Activated naive CD4-positive, alpha-beta T cell treated with anti-CD3 and anti-CD28 coated beads, Interleukin-2, amount 10 ng/mL, durations not matched to agents 7 days and 5 days (primary cell): ENCODE measurements around the gene GNAI2.
"Not testable (repeated sequence)": the region's sequence is repeated elsewhere in the genome, so short reads cannot be mapped to it uniquely, and the experiment has no call there.

Experiments
- CTCF ChIA-PET: fragments of 350-600 bp; sonication (Branson Sonifier 250); formaldehyde crosslinking; loops from one replicate; lab custom pipeline; 2021; ENCODE audit warnings: antibody characterized with exemption; lab: Charles Lee
- DNase-seq: peaks from one replicate; pipeline ENCODE4 v3.0.0-alpha.2; 2020
- H3K27ac Mint-ChIP-seq: one replicate; pipeline ENCODE4 v1.8.0; 2021; ENCODE audit warnings: mild to moderate bottlenecking, moderate library complexity, mixed read lengths
- H3K27me3 Mint-ChIP-seq: one replicate; pipeline ENCODE4 v1.8.0; 2021; ENCODE audit warnings: mild to moderate bottlenecking, mixed read lengths
- H3K36me3 Mint-ChIP-seq: one replicate; pipeline ENCODE4 v1.8.0; 2021; ENCODE audit warnings: mixed read lengths
- H3K4me1 Mint-ChIP-seq: one replicate; pipeline ENCODE4 v1.8.0; 2021; ENCODE audit warnings: mixed read lengths
- H3K4me3 Mint-ChIP-seq: one replicate; pipeline ENCODE4 v1.8.0; 2021; ENCODE audit warnings: mild to moderate bottlenecking, moderate library complexity, mixed read lengths
- H3K9me3 Mint-ChIP-seq: one replicate; pipeline ENCODE4 v1.8.0; 2021; ENCODE audit warnings: mixed read lengths

Gene GNAI2

GRCh38 chr3:50222169-50222528 lies 13.9 kb upstream of the GNAI2 start:
- Mint-ChIP-seq H3K27ac (no peak overlapping the region), H3K4me3 (no peak overlapping the region), H3K9me3 (no peaks in the 10 kb centered on the region), H3K36me3 (no peaks in the 10 kb centered on the region), H3K4me1 (peaks cover 21% of the 10 kb centered on the region), H3K27me3 (peaks cover 30% of the 10 kb centered on the region)
- no peak for DNase-seq
- CTCF ChIA-PET = interaction anchor here (0.7 to 12.9 kb wide), 3 partner anchors 28 to 100 kb away, joined by 3 to 202 read pairs (median 4); partner anchors contain the start of gene GNAT1

DNA sequence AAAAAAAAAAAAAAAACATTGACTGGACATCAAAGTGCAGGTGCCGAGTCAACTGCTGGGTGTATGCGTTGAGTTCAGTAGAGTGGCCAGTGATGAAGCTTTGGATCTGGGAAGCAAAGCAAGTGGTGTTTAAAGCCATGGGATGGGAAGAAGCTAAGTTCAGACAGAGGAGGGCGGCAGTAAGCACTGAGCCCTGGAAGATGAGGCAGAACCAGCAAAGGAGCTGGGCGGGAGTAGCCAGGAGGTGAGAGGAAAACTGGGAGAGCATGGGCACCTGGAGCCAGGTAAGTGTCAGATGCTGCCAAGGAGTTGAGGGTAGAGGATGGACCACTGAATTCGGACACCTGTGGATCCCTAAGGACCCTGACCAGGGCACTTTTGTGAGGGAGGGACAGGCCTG lies 11.4 kb upstream of the GNAI2 start:
- no peak for DNase-seq
- H3K4me3 Mint-ChIP-seq = no peak overlapping the region
- H3K27me3 Mint-ChIP-seq = peaks cover 25% of the 10 kb centered on the region
- H3K4me1 Mint-ChIP-seq = peaks cover 41% of the 10 kb centered on the region
- H3K27ac Mint-ChIP-seq = no peak overlapping the region
- CTCF ChIA-PET = interaction anchor here (1.4 to 12.9 kb wide), 5 partner anchors 19 to 104 kb away, joined by 5 to 202 read pairs (median 23); partner anchors contain the start of gene GNAT1
- no peaks in the 10 kb centered on the region for H3K9me3 Mint-ChIP-seq
- H3K36me3 Mint-ChIP-seq = no peaks in the 10 kb centered on the region

DNA sequence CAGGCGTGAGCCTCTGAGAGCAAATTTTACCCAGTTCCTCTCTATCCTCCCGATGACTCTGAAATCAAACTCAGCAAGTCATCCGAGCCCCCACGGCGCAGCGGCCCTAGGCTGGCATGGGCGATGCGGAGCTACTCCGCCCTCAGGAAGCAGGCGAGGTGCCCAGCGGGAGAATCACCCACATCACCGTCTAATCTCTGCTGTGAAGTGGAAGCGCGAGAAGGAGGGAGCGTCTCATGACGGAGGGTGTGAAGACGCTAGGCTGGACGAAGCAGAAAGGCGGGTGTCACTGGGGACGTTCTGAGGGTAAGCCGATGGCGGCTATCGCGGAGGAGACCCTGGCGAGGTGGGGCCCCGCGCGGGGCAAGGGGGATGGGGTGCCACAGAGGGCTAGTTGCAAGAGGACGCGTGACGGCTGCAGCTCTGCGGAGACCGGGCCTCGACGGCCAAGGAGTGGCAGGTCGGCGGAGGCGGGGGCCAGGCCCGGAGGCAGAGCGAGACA lies 9.1 kb upstream of the GNAI2 start:
- H3K36me3 Mint-ChIP-seq = peaks cover 2% of the 10 kb centered on the region
- no peaks in the 10 kb centered on the region for H3K9me3 Mint-ChIP-seq
- H3K27me3 Mint-ChIP-seq = peaks cover 25% of the 10 kb centered on the region
- H3K4me1 Mint-ChIP-seq = peaks cover 42% of the 10 kb centered on the region
- CTCF ChIA-PET = interaction anchor here (0.7 to 12.9 kb wide), 15 partner anchors 9 to 106 kb away, joined by 3 to 202 read pairs (median 11); partner anchors contain the start of genes GNAI2, GNAT1, LSMEM2 and SEMA3B
- peak overlapping the region; percentile 90 for H3K4me3 Mint-ChIP-seq
- DNase-seq = no peak
- peak overlapping the region; percentile 87 for H3K27ac Mint-ChIP-seq

DNA sequence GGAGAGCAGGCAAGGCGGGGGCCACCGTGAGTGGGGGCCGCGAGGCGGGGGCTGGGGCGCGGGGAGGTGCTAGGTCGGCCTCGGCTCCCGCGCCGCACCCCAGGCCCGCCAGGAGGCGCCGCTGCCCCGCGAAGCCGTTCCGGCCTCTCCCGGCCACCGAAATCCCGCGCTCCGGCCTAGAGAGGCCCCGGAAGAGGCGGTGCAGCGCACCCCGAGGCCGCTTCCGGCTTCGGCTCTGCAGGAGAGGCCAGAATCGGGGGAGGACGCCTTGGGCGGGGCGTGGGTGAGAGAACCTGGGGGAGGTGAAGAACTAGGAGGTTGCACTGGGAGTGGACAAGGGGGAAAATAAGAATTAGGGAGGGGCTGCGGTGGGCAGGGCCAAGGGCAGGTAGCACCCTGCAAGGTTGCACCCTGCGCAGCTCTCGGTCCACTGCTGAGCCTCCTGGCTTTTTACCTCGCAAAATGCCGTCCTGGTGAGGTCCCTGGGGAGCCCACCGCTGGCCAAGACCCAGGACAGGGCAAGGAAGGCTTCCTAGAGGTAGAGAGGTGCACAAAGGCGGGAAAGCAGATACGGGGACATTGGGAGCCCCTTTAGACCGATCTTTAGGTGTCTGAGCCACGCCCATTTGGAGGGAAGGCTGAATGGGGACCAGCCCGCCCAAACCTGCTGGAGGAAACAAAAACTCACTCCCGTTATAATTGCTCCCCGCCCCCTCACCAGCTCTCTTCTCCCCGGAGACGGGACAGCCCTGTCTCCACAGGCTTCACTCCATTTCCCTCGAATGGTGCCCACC lies 8.4 kb upstream of the GNAI2 start:
- peaks cover 2% of the 10 kb centered on the region for H3K36me3 Mint-ChIP-seq
- peaks cover 25% of the 10 kb centered on the region for H3K27me3 Mint-ChIP-seq

GRCh38 chr3:50228184-50228763 lies 7.7 kb upstream of the GNAI2 start:
- not testable (repeated sequence) for DNase-seq, H3K36me3 Mint-ChIP-seq, H3K9me3 Mint-ChIP-seq
- H3K4me3 Mint-ChIP-seq = peak overlapping the region; percentile 90
- H3K27me3 Mint-ChIP-seq = peaks cover 28% of the 10 kb centered on the region
- peak overlapping the region; percentile 91 for H3K27ac Mint-ChIP-seq
- CTCF ChIA-PET = interaction anchor here (0.6 to 12.9 kb wide), 10 partner anchors 8 to 92 kb away, joined by 3 to 202 read pairs (median 20); partner anchors contain the start of genes GNAI2, GNAT1 and SEMA3B
- peaks cover 44% of the 10 kb centered on the region for H3K4me1 Mint-ChIP-seq

More for the DNA sequence above, 8.4 kb upstream of the GNAI2 start:
- DNase-seq = peak; percentile 94
- H3K9me3 Mint-ChIP-seq = no peaks in the 10 kb centered on the region
- peak overlapping the region; percentile 91 for H3K27ac Mint-ChIP-seq
- CTCF ChIA-PET = interaction anchor here (0.6 to 12.9 kb wide), 13 partner anchors 8 to 97 kb away, joined by 3 to 202 read pairs (median 9); partner anchors contain the start of genes GNAI2, GNAT1 and SEMA3B
- H3K4me1 Mint-ChIP-seq = peaks cover 42% of the 10 kb centered on the region
- H3K4me3 Mint-ChIP-seq = peak overlapping the region; percentile 90

- Mint-ChIP-seq H3K9me3 (no peaks in the 10 kb centered on the region), H3K36me3 (peaks cover 2% of the 10 kb centered on the region), H3K27ac (peak overlapping the region; percentile 1), H3K27me3 (peaks cover 21% of the 10 kb centered on the region), H3K4me3 (peak overlapping the region; percentile 24), H3K4me1 (peaks cover 50% of the 10 kb centered on the region)
- CTCF ChIA-PET = interaction anchor here (0.9 to 12.9 kb wide), 7 partner anchors 14 to 46 kb away, joined by 4 to 202 read pairs (median 24); partner anchors contain the start of genes GNAT1 and SEMA3B
- no peak for DNase-seq
Measured at GRCh38 chr3:50229490-50229889, 6.5 kb upstream of the GNAI2 start.

DNA sequence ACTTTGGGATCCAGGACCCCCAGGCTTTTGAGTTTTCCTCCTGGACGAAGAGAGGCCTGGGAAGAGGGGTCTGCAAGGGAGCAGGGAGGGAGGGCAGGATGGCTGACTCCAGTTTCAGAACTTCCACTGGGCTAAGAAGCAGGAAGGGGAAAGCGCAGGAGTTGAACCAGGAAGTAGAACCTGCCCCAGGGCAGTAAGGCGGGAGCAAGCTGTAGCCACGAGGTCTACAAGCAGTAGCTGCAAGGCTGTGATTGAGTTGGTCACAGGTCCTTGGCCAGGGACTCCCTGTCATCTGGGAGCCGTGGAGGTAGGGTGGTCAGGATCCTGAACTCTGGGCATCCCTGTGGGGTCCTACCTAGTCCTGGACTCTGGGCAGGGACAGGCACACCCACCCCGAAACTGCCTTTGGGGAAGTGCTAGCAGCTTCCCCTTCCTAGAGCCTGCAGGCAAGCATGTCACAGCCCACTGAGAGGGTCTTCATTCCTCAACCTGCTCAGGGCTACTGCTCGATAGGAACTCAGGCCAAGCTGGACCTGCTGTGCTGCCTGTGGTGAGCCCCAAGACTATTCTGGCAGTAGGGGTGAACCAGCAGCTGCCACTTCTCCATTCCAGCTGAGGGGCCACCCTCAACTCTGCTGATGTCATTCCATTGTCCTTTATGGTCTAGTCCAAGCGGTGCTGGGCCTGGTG lies 5.8 kb upstream of the GNAI2 start:
- peaks cover 52% of the 10 kb centered on the region for H3K4me1 Mint-ChIP-seq
- H3K4me3 Mint-ChIP-seq = no peak overlapping the region
- H3K27me3 Mint-ChIP-seq = peaks cover 13% of the 10 kb centered on the region
- no peak for DNase-seq
- no peaks in the 10 kb centered on the region for H3K9me3 Mint-ChIP-seq
- peaks cover 2% of the 10 kb centered on the region for H3K36me3 Mint-ChIP-seq
- H3K27ac Mint-ChIP-seq = no peak overlapping the region
- CTCF ChIA-PET = interaction anchor here (1.2 to 8.2 kb wide), 2 partner anchors 18 to 37 kb away, joined by 3 to 112 read pairs; no protein-coding TSS in a partner anchor

DNA sequence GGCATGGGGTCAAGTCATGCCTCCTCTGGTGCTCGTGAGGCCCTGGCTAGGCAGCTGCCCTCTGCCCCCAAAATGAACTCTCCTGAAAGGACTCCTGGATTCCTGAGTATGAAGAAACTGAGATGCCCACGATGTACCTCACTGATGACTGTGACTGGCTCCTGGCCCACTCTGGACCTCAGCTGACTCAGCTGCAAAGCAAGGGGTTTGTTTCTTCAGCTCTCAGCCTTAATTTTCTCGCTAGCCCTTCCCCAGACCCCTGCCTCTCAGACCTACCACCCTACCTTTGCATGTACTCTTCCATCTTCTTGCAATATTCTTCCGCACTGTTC lies 5.2 kb upstream of the GNAI2 start:
- H3K27me3 Mint-ChIP-seq = peaks cover 8% of the 10 kb centered on the region
- H3K36me3 Mint-ChIP-seq = peaks cover 2% of the 10 kb centered on the region
- CTCF ChIA-PET = interaction anchor here (1.2 to 8.2 kb wide), 2 partner anchors 18 to 37 kb away, joined by 3 to 112 read pairs; no protein-coding TSS in a partner anchor
- H3K9me3 Mint-ChIP-seq = no peaks in the 10 kb centered on the region
- peaks cover 54% of the 10 kb centered on the region for H3K4me1 Mint-ChIP-seq
- no peak for DNase-seq
- H3K4me3 Mint-ChIP-seq = no peak overlapping the region
- no peak overlapping the region for H3K27ac Mint-ChIP-seq

- H3K27ac Mint-ChIP-seq = no peak overlapping the region
- CTCF ChIA-PET = interaction anchor here (0.8 to 8.2 kb wide), 2 partner anchors 12 to 17 kb away, joined by 3 to 112 read pairs; no protein-coding TSS in a partner anchor
- peaks cover 50% of the 10 kb centered on the region for H3K4me1 Mint-ChIP-seq
- H3K9me3 Mint-ChIP-seq = no peaks in the 10 kb centered on the region
- H3K27me3 Mint-ChIP-seq = peaks cover 3% of the 10 kb centered on the region
- no peak for DNase-seq
- peaks cover 4% of the 10 kb centered on the region for H3K36me3 Mint-ChIP-seq
- no peak overlapping the region for H3K4me3 Mint-ChIP-seq
Measured at GRCh38 chr3:50231581-50231980, 4.4 kb upstream of the GNAI2 start.

GRCh38 chr3:50232303-50232702 lies 3.7 kb upstream of the GNAI2 start:
- Mint-ChIP-seq H3K27ac (no peak overlapping the region), H3K36me3 (peaks cover 10% of the 10 kb centered on the region), H3K4me3 (no peak overlapping the region), H3K27me3 (peaks cover 3% of the 10 kb centered on the region), H3K4me1 (peaks cover 45% of the 10 kb centered on the region), H3K9me3 (no peaks in the 10 kb centered on the region)
- no peak for DNase-seq
- CTCF ChIA-PET = interaction anchor here (0.8 to 2.0 kb wide), 2 partner anchors 11 to 24 kb away, joined by 3 to 7 read pairs; no protein-coding TSS in a partner anchor

DNA sequence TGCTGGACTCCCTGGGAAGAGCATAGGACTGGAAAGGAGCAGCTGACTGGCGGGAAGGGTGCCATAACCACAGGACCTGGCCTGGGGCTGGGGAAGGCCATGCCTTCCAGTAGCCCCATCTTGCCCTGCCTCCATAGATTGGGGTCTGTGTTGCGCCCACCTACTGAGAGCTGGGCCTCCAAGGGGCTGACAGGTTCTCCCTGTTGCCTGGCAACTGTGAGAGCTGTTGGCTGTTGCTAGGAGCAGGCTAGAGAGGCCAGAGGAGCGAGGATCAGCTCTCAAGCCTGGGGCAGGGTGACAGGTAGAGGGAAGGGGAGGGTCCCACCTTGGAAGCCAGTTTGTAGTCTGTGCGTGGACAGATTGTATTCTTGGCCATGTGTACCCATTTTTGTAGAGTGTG lies 2.8 kb upstream of the GNAI2 start:
- H3K9me3 Mint-ChIP-seq = no peaks in the 10 kb centered on the region
- CTCF ChIA-PET = interaction anchor here (1.6 to 6.3 kb wide), 3 partner anchors 10 to 23 kb away, joined by 6 to 50 read pairs (median 7); no protein-coding TSS in a partner anchor
- no peak for DNase-seq
- peaks cover 41% of the 10 kb centered on the region for H3K4me1 Mint-ChIP-seq
- H3K36me3 Mint-ChIP-seq = peaks cover 18% of the 10 kb centered on the region
- H3K27me3 Mint-ChIP-seq = peaks cover 3% of the 10 kb centered on the region
- no peak overlapping the region for H3K4me3 Mint-ChIP-seq
- peak overlapping the region; percentile 63 for H3K27ac Mint-ChIP-seq

- peaks cover 37% of the 10 kb centered on the region for H3K36me3 Mint-ChIP-seq
- H3K27me3 Mint-ChIP-seq = peaks cover 3% of the 10 kb centered on the region
- H3K9me3 Mint-ChIP-seq = no peaks in the 10 kb centered on the region
- no peak for DNase-seq
- CTCF ChIA-PET = interaction anchor here (1.9 to 6.3 kb wide), 2 partner anchors 9 to 10 kb away, joined by 9 to 50 read pairs; no protein-coding TSS in a partner anchor
- peak overlapping the region; percentile 98 for H3K4me3 Mint-ChIP-seq
- peak overlapping the region; percentile 98 for H3K27ac Mint-ChIP-seq
- peaks cover 58% of the 10 kb centered on the region for H3K4me1 Mint-ChIP-seq
Measured at GRCh38 chr3:50236484-50237132, 604 bp downstream of the GNAI2 start.

- H3K4me3 Mint-ChIP-seq = peak overlapping the region; percentile 98
- H3K27me3 Mint-ChIP-seq = peaks cover 3% of the 10 kb centered on the region
- H3K36me3 Mint-ChIP-seq = peaks cover 40% of the 10 kb centered on the region
- CTCF ChIA-PET = interaction anchor here (0.6 to 6.3 kb wide), 2 partner anchors 10 to 18 kb away, joined by 3 to 50 read pairs; no protein-coding TSS in a partner anchor
- H3K4me1 Mint-ChIP-seq = peaks cover 64% of the 10 kb centered on the region
- H3K9me3 Mint-ChIP-seq = no peaks in the 10 kb centered on the region
- H3K27ac Mint-ChIP-seq = peak overlapping the region; percentile 98
- DNase-seq = peak; percentile 61
Measured at GRCh38 chr3:50237133-50237651, 1.2 kb downstream of the GNAI2 start.
